Panc1 (cell line): Measurements from ENCODE around the gene CD84. TPM values are rescaled to one million over a fixed set of nuclear protein-coding genes. Genes with fewer than 3 reads are reported as not detected.

ENCODE experiments used
- ATAC-seq: fragments of 200-7000 bp; cut with Tn5 transposase; 2 replicates; pipeline ENCODE4 v1.9.1; 2020; ENCODE audit warnings: mild to moderate bottlenecking, moderate library complexity
- BruUV-seq: library from RNA; stranded (reverse); fragments of 400-500 nt; replicated peaks from 2 replicates; lab custom pipeline; 2021; lab: Mats Ljungman, UMichigan
- CTCF ChIA-PET: fragments of 300-600 bp; sonication (Branson Sonifier 250); formaldehyde crosslinking; loops from one replicate; lab custom pipeline; 2022; ENCODE audit warnings: antibody characterized with exemption; lab: Charles Lee
- POLR2A ChIA-PET: fragments of 300-600 bp; sonication (Branson Sonifier 250); formaldehyde crosslinking; loops from one replicate; lab custom pipeline; 2022; ENCODE audit warnings: antibody characterized with exemption; lab: Charles Lee
- DNase-seq: peaks from one replicate; pipeline ENCODE4 v3.0.0-alpha.2; 2010; ENCODE audit warnings: low read depth, low spot score
- H3K27ac ChIP-seq: 2 replicates; pipeline ENCODE4 v1.5.1; 2011; ENCODE audit warnings: mild to moderate bottlenecking, low read length, inconsistent platforms
- H3K27me3 ChIP-seq: fragments of 200-500 bp; sonication (Bioruptor generic); 2 replicates; pipeline ENCODE4 v1.6.0; 2014; ENCODE audit warnings: low read length, inconsistent platforms; ENCODE audit not compliant: control insufficient read depth, insufficient read depth
- H3K36me3 ChIP-seq: fragments of 200-500 bp; sonication (Bioruptor generic); 2 replicates; pipeline ENCODE4 v1.5.1; 2014; ENCODE audit warnings: inconsistent platforms, mild to moderate bottlenecking, low read length, moderate library complexity; ENCODE audit not compliant: control insufficient read depth, insufficient read depth
- H3K4me1 ChIP-seq: 2 replicates; pipeline ENCODE4 v1.5.1; 2011; ENCODE audit warnings: inconsistent platforms, mild to moderate bottlenecking, low read length, moderate library complexity; ENCODE audit not compliant: control insufficient read depth, insufficient read depth
- H3K4me3 ChIP-seq, 2 experiments: 2 replicates each; pipeline ENCODE4 v1.5.1; 2011 to 2012; ENCODE audit warnings: low read depth in 2 of 2, low read length in 2 of 2, mild to moderate bottlenecking in 2 of 2, inconsistent platforms in 1 of 2, moderate library complexity in 1 of 2
- H3K9me3 ChIP-seq: fragments of 200-500 bp; sonication (Bioruptor generic); 2 replicates; pipeline ENCODE4 v1.5.1; 2014; ENCODE audit warnings: low read depth, mild to moderate bottlenecking, inconsistent platforms, low read length, moderate library complexity; ENCODE audit not compliant: control insufficient read depth, insufficient read depth
- POLR2AphosphoS5 ChIP-seq: IDR thresholded peaks from 2 replicates; pipeline ENCODE4 v1.6.1; 2012; ENCODE audit warnings: mild to moderate bottlenecking, low read depth, low read length, moderate library complexity
- SIN3A ChIP-seq: IDR thresholded peaks from 2 replicates; pipeline ENCODE4 v1.6.1; 2012; ENCODE audit warnings: low read depth, mild to moderate bottlenecking, low read length, moderate library complexity, borderline replicate concordance; ENCODE audit not compliant: insufficient read depth
- TCF7L2 ChIP-seq: IDR thresholded peaks from 2 replicates; pipeline ENCODE4 v1.6.1; 2011; ENCODE audit warnings: mild to moderate bottlenecking, low read depth, low read length, inconsistent platforms
- in situ Hi-C: cut with HindIII; loops from 2 replicates; pipeline ENCODE4 v1.10.0; 2016; ENCODE audit warnings: low sequenced_read_pairs, low pct_unique_long_range_greater_than_20kb
- intact Hi-C: fragments of 100-400 bp; cut with micrococcal nuclease; formaldehyde crosslinking; loops from one replicate; pipeline ENCODE4 v1.10.0; 2022; ENCODE audit not compliant: unreplicated experiment
- total RNA-seq: library from RNA; stranded (reverse); gene quantifications from one replicate; pipeline ENCODE4 v1.2.1, GENCODE V29; 2021; ENCODE audit not compliant: unreplicated experiment
- TF ChIP-seq, protein P1 (sequence below), 2 experiments: IDR thresholded peaks; 2 replicates each; pipeline ENCODE4 v1.6.1; 2011 to 2012; ENCODE audit warnings: low read depth in 2 of 2, control low read depth in 1 of 2, low read length in 1 of 2, mild to moderate bottlenecking in 1 of 2, moderate library complexity in 1 of 2; ENCODE audit not compliant: insufficient read depth in 1 of 2
- TF ChIP-seq, protein P2 (sequence below): fragments of 450-650 bp; IDR thresholded peaks from 2 replicates; pipeline ENCODE4 v1.5.1; 2017; ENCODE audit warnings: mild to moderate bottlenecking

The CD84 gene
- total RNA-seq, 1 experiment from 2014 or later: 0.26 TPM

DNA sequence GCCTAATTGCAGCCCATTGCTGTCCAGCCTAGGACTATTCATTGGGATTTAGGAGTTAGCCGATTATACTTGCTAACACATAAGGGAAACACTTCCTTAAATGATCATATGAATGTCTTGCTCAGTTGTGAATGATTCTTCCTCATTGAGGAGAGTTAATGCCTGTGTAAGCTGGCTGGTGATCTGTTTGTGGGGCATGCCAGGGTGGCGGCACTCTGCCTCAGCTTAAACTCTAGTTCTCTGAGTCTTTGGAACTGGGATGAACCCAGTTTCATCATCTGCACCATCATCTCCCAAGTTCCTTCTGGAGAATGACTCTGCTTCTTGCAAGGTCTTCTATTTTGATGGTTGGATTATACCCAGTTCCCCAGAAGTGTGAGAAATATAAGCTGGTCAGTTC lies 32.4 kb downstream of the CD84 start:
- CTCF ChIA-PET: interaction anchor here (0.6 kb wide), 1 partner anchor 255 kb away, joined by 3 read pairs; no protein-coding TSS in a partner anchor

GRCh38 chr1:160544647-160545046 lies 34.6 kb downstream of the CD84 start:
- ATAC-seq: peak; percentile 72
- Histone ChIP-seq H3K27ac (no peak overlapping the region), H3K36me3 (no peaks in the 10 kb centered on the region), H3K9me3 (no peaks in the 10 kb centered on the region), H3K27me3 (0 out of 2 replicates have a peak, but pooled peaks cover under 1% of the 10 kb centered on the region), H3K4me3 (no peak overlapping the region), H3K4me1 (no peaks in the 10 kb centered on the region)
- no peak for DNase-seq
- in situ Hi-C loops (no loop called here), intact Hi-C loops (loop anchor here (5.0 kb wide), 1 partner anchor 63 kb away; no protein-coding TSS in a partner anchor)
- CTCF ChIA-PET: no interaction called here
- POLR2A ChIA-PET: no interaction called here
- TF ChIP-seq SIN3A (no peak), POLR2AphosphoS5 (no peak), TCF7L2 (no peak)
- TF ChIP-seq, protein P1, sequence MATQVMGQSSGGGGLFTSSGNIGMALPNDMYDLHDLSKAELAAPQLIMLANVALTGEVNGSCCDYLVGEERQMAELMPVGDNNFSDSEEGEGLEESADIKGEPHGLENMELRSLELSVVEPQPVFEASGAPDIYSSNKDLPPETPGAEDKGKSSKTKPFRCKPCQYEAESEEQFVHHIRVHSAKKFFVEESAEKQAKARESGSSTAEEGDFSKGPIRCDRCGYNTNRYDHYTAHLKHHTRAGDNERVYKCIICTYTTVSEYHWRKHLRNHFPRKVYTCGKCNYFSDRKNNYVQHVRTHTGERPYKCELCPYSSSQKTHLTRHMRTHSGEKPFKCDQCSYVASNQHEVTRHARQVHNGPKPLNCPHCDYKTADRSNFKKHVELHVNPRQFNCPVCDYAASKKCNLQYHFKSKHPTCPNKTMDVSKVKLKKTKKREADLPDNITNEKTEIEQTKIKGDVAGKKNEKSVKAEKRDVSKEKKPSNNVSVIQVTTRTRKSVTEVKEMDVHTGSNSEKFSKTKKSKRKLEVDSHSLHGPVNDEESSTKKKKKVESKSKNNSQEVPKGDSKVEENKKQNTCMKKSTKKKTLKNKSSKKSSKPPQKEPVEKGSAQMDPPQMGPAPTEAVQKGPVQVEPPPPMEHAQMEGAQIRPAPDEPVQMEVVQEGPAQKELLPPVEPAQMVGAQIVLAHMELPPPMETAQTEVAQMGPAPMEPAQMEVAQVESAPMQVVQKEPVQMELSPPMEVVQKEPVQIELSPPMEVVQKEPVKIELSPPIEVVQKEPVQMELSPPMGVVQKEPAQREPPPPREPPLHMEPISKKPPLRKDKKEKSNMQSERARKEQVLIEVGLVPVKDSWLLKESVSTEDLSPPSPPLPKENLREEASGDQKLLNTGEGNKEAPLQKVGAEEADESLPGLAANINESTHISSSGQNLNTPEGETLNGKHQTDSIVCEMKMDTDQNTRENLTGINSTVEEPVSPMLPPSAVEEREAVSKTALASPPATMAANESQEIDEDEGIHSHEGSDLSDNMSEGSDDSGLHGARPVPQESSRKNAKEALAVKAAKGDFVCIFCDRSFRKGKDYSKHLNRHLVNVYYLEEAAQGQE (IDR thresholded peaks at IDR 0.05; ENCODE audit: insufficient read depth in 1 of 2, low read depth in 2 of 2, low read length in 1 of 2): no peak
- TF ChIP-seq, protein P2, sequence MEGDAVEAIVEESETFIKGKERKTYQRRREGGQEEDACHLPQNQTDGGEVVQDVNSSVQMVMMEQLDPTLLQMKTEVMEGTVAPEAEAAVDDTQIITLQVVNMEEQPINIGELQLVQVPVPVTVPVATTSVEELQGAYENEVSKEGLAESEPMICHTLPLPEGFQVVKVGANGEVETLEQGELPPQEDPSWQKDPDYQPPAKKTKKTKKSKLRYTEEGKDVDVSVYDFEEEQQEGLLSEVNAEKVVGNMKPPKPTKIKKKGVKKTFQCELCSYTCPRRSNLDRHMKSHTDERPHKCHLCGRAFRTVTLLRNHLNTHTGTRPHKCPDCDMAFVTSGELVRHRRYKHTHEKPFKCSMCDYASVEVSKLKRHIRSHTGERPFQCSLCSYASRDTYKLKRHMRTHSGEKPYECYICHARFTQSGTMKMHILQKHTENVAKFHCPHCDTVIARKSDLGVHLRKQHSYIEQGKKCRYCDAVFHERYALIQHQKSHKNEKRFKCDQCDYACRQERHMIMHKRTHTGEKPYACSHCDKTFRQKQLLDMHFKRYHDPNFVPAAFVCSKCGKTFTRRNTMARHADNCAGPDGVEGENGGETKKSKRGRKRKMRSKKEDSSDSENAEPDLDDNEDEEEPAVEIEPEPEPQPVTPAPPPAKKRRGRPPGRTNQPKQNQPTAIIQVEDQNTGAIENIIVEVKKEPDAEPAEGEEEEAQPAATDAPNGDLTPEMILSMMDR: peak; percentile 64
- BruUV-seq: no TSS peak

More for the DNA sequence above, 32.4 kb downstream of the CD84 start:
- ATAC-seq (no peak), DNase-seq (no peak)
- no peaks in the 10 kb centered on the region for H3K36me3 ChIP-seq
- no TSS peak for BruUV-seq
- no peak overlapping the region for H3K4me3 ChIP-seq
- POLR2A ChIA-PET: no interaction called here
- H3K9me3 ChIP-seq: no peaks in the 10 kb centered on the region
- H3K27ac ChIP-seq: no peak overlapping the region
- H3K27me3 ChIP-seq: no peaks in the 10 kb centered on the region
- H3K4me1 ChIP-seq: no peaks in the 10 kb centered on the region
- intact Hi-C loops (no loop called here), in situ Hi-C loops (no loop called here)
- TF ChIP-seq SIN3A: no peak
- TF ChIP-seq, protein P2: no peak
- TF ChIP-seq TCF7L2: no peak
